GM12892 (cell line): ENCODE data around the gene KDM6B.

Source experiments
- POLR2A ChIP-seq: IDR thresholded peaks from 2 replicates; pipeline ENCODE4 v1.6.1; 2011; ENCODE audit warnings: low read depth, low read length, control low read depth
- TAF1 ChIP-seq: IDR thresholded peaks from 2 replicates; pipeline ENCODE4 v1.6.1; 2011; ENCODE audit warnings: low read depth, mild to moderate bottlenecking, control low read depth, low read length, borderline replicate concordance

- TF ChIP-seq TAF1 (no peak), POLR2A (no peak)
These were observed 41.9 kb downstream of the KDM6B start for GRCh38 chr17:7875804-7876370.
